ENCODE data around the gene AUNIP.

Gene AUNIP

DNA sequence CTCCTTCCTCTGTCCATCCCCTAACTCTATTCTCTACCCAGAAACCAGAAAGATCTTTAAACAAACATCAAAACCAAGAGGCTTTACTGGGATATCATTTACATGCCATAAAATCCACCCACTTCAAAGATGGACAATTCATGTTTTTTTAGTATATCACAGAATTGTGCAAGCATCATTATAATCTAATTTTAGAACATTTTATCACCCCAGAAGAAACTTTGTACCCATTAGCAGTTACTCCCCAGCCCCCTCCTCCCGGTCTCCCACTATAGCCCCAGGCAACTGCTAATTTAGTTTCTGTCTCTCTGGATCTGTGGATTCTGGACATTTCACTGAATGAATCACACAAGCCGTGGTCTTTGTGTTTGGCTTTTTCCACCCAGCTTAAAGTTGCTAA is 64.0 kb downstream of the AUNIP start:
- TF ChIP-seq, protein P1, sequence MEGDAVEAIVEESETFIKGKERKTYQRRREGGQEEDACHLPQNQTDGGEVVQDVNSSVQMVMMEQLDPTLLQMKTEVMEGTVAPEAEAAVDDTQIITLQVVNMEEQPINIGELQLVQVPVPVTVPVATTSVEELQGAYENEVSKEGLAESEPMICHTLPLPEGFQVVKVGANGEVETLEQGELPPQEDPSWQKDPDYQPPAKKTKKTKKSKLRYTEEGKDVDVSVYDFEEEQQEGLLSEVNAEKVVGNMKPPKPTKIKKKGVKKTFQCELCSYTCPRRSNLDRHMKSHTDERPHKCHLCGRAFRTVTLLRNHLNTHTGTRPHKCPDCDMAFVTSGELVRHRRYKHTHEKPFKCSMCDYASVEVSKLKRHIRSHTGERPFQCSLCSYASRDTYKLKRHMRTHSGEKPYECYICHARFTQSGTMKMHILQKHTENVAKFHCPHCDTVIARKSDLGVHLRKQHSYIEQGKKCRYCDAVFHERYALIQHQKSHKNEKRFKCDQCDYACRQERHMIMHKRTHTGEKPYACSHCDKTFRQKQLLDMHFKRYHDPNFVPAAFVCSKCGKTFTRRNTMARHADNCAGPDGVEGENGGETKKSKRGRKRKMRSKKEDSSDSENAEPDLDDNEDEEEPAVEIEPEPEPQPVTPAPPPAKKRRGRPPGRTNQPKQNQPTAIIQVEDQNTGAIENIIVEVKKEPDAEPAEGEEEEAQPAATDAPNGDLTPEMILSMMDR (IDR thresholded peaks at IDR 0.05; ENCODE audit: low read length, missing control alignments), result no peak
- DNase-seq (ENCODE audit: low read depth), result no peak
- H3K4me3 ChIP-seq (replicated peaks; ENCODE audit: low read depth, low read length), result no peak overlapping the region

DNA sequence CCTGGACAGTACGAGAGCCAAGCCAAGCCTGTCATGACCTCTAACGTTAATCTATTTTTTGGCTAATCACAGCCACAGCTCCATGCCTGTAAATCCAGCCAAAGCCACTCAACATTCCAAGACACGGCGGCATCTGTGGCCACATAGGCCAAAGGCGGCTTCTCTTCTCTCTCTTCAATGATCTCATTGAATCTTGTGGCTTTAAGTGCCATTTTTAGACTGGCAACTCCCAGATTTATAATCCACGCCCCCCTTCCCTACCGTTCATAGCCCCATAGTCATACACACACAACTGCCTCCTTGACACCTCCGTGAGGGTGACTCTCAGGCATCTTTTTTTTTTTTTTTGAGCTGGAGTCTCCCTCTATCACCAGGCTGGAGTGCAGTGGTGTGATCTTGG is 64.9 kb downstream of the AUNIP start:
- no peak for DNase-seq (ENCODE audit: low read depth)
- no peak overlapping the region for H3K4me3 ChIP-seq (replicated peaks; ENCODE audit: low read depth, low read length)
- TF ChIP-seq, protein P1 (IDR thresholded peaks at IDR 0.05; ENCODE audit: low read length, missing control alignments), result no peak

DNA sequence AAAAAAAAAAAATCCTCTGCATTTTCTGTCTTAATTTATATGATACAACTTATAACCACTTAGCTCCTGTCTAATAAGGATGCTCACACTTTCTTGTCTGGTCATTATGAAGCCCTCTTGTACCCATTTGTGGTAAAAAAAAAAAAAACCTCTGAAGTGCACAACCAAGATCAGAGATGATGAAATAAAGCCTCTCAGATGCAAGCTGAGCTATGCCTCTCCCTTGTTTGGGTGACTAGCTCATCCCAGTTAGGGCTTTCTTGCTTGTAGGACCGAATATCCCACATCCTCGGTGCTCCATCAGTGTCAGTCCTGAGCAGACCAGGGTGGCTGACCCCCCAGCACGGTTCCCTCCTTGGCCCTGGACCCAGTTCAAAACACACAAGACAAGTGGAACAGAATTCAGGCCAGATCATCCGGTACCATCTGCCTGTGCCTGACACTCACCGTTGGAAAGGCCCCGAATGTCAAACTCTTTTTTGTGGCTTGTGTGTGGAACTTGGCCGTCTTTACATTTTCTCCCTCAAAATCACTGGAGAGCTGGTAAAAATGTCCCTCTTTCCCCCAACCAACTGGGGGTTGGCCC is 65.6 kb downstream of the AUNIP start:
- TF ChIP-seq, protein P1 (IDR thresholded peaks at IDR 0.05; ENCODE audit: low read length, missing control alignments), result no peak
- H3K4me3 ChIP-seq (replicated peaks; ENCODE audit: low read depth, low read length), result no peak overlapping the region
- DNase-seq (ENCODE audit: low read depth), result no peak

DNA sequence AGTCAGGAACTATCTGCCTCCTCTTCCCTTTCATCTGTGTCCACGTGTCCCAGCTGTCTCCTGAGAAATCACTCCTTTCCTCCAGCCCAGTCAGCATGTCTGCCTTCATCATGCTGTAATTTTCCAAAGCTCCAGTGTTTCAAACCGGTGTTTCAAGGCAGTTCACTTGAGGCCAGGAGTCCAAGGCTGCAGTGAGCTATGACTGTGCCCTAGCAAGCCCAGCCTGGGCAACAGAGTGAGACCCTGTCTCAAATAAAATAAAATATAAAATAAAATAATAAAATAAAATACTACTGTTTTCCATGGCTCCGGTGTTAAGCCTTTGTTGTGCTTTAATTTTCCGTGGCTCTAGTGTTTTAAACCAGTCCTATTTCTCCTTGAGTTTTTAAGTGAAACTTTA is 67.1 kb downstream of the AUNIP start:
- TF ChIP-seq, protein P1 (IDR thresholded peaks at IDR 0.05; ENCODE audit: low read length, missing control alignments), result no peak
- H3K4me3 ChIP-seq (replicated peaks; ENCODE audit: low read depth, low read length), result no peak overlapping the region
- no peak for DNase-seq (ENCODE audit: low read depth)

DNA sequence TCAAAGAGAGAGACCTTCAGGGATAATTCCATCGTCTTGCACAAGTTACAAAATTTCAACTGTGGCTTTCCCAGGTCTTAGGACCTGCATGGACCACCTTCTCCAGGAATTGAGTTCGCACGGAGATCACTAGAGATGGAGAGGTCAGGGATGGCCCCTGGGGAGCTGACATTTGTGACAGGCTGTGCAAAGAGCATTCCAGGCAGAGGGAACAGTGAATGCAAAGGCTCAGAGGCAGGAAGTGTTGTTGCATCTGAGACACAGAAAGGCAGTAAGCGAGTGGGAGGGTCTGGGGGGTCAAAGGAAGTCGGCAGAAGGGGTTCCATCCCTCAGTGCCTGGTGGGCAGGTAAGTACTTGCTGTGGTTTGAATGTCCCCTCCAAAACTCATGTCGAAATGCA is 68.8 kb downstream of the AUNIP start:
- TF ChIP-seq, protein P1 (IDR thresholded peaks at IDR 0.05; ENCODE audit: low read length, missing control alignments), result no peak
- no peak overlapping the region for H3K4me3 ChIP-seq (replicated peaks; ENCODE audit: low read depth, low read length)
- no peak for DNase-seq (ENCODE audit: low read depth)

DNA sequence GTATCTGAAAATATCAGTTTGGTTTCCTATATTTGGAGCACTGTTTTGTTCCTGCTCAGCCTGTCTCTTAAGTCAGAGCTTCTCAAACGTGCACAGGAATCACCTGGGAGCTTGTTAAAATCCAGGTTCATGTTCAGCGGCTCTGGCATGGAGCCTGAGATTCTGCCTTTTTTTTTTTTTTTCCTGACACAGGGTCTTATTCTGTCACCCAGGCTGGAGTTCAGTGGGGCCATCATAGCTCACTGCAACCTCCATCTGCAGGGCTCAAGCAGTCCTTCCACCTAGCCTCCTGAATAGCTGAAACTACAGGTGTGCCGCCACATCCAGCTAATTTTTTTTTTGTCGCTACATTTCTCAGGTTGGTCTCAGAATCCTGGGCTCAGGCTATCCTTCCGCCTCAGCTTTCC is 71.5 kb downstream of the AUNIP start:
- no peak for DNase-seq (ENCODE audit: low read depth)
- TF ChIP-seq, protein P1 (IDR thresholded peaks at IDR 0.05; ENCODE audit: low read length, missing control alignments), result no peak
- H3K4me3 ChIP-seq (replicated peaks; ENCODE audit: low read depth, low read length), result no peak overlapping the region

Measured in fibroblast of pulmonary artery (primary cell).